ENCODE results near the gene AQP11.
"Not testable (repeated sequence)": the region's sequence is repeated elsewhere in the genome, so short reads cannot be mapped to it uniquely, and the experiment has no call there.

The AQP11 gene

GRCh38 chr11:77619576-77620198, 29.9 kb downstream of the AQP11 start:
- Histone ChIP-seq H3K27me3 (replicated peaks) (no peaks in the 10 kb centered on the region), H3K4me3 (ENCODE audit: low read depth, low read length) (no peak overlapping the region), H3K36me3 (replicated peaks) (peaks cover 37% of the 10 kb centered on the region), H3K27ac (no peak overlapping the region)
- peak; percentile 67 for TF ChIP-seq CTCF (IDR thresholded peaks at IDR 0.05; ENCODE audit: low read depth, low read length, missing control alignments)
- DNase-seq, result no peak
- in situ Hi-C loops (cut with HindIII; ENCODE audit: low pct_ligation_motif_present, low sequenced_read_pairs), result no loop called here

GRCh38 chr11:77630157-77630710, 40.5 kb downstream of the AQP11 start:
- Histone ChIP-seq H3K27ac (no peak overlapping the region), H3K4me3 (ENCODE audit: low read depth, low read length) (no peak overlapping the region), H3K36me3 (replicated peaks) (peaks cover 4% of the 10 kb centered on the region), H3K27me3 (replicated peaks) (no peaks in the 10 kb centered on the region)
- in situ Hi-C loops (cut with HindIII; ENCODE audit: low pct_ligation_motif_present, low sequenced_read_pairs), result no loop called here
- no peak for TF ChIP-seq CTCF (IDR thresholded peaks at IDR 0.05; ENCODE audit: low read depth, low read length, missing control alignments)
- DNase-seq, result no peak

- H3K36me3 ChIP-seq (replicated peaks); H3K4me3 ChIP-seq (ENCODE audit: low read depth, low read length); DNase-seq; H3K27me3 ChIP-seq (replicated peaks); H3K27ac ChIP-seq; in situ Hi-C loops (cut with HindIII; ENCODE audit: low pct_ligation_motif_present, low sequenced_read_pairs): not testable (repeated sequence)
These were observed 44.2 kb downstream of the AQP11 start for GRCh38 chr11:77633926-77634325.

DNA sequence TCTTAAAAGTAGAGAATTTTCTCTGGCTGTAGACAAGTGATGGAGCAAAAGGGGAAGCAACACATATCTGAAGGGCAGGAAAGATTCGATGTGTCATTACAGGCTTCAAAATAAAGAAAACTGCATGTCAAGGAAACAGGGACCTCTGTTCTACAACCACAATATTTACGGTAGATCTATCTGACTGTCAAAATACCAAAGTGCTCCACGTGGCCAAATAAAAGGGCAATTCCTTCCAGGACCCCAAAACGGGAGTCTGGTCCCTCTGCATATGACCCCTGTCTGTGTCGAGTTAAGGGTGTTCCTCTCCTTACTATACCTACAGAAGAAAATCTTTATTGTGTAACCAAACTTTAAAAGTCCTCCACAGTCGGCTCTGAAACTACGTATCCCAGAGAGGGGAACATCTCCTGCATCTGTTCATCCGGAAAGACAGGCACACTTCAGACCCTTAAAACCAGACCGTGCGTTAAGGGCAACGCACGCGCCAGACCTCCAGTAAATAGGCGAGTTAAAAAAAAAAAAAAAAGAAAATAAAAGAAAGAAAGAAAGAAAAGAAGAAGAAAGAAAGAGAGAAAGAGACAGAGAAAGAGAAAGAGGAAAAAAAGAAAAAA, 47.1 kb downstream of the AQP11 start:
- no peak for TF ChIP-seq CTCF (IDR thresholded peaks at IDR 0.05; ENCODE audit: low read depth, low read length, missing control alignments)
- no peak for DNase-seq
- Histone ChIP-seq H3K4me3 (ENCODE audit: low read depth, low read length) (peak overlapping the region; percentile 97), H3K27me3 (replicated peaks) (no peaks in the 10 kb centered on the region), H3K36me3 (replicated peaks) (no peaks in the 10 kb centered on the region), H3K27ac (no peak overlapping the region)
- in situ Hi-C loops (cut with HindIII; ENCODE audit: low pct_ligation_motif_present, low sequenced_read_pairs), result no loop called here

DNA sequence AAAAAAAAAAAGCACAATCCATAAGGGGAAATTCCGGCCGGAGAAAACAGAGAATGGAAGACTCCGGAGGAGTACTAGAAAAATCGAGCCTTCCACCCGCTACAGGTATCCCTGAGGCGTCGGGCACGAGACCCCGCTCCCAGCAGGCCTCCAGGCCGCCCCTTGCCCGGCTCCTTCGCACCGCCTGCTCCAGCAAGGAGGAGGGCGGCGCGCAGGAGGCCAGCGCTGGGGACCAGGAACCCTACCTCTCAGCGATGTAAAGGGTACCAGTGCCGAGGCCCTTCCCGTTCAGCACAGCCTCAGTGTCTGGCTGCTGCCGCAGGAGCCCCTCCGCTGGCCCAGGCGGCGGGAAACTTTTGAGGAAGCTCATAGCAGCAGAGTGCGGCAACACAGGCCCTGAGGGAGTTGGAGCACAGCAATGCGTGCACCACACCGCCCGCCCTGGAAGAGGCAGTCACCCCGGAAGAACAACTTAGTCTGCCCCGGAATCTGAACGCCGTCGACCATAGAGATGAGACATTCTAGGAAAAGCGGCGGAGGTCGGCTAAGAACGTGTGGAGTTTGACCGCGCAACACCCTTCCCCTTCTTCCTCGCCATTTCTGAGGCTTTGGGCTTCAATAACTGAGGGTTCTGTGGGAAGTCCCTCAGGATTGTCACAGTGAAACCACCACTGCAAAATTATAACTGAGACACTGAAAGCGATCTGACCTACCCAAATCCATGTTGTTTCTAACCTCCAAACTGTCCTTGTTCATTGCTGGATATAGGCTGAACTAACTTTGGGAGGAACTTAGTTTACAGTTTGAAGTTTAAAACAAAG, 47.8 kb downstream of the AQP11 start, which contains the start of gene CLNS1A:
TSS of gene CLNS1A (minus strand) at position 450 of the 821 bp plus-strand sequence. CDS start at position 370, 80 bp downstream.
- Histone ChIP-seq H3K27me3 (replicated peaks) (no peaks in the 10 kb centered on the region), H3K4me3 (ENCODE audit: low read depth, low read length) (peak within 1 kb of the TSS; percentile 97), H3K36me3 (replicated peaks) (no peaks in the 10 kb centered on the region), H3K27ac (peak within 1 kb of the TSS; percentile 63)
- in situ Hi-C loops (cut with HindIII; ENCODE audit: low pct_ligation_motif_present, low sequenced_read_pairs), result no loop called here
- TF ChIP-seq CTCF (IDR thresholded peaks at IDR 0.05; ENCODE audit: low read depth, low read length, missing control alignments), result no peak
- peak; percentile 87 for DNase-seq

- no peaks in the 10 kb centered on the region for H3K36me3 ChIP-seq (replicated peaks)
- DNase-seq, result no peak
- in situ Hi-C loops (cut with HindIII; ENCODE audit: low pct_ligation_motif_present, low sequenced_read_pairs), result no loop called here
- TF ChIP-seq CTCF (IDR thresholded peaks at IDR 0.05; ENCODE audit: low read depth, low read length, missing control alignments), result no peak
- H3K27me3 ChIP-seq (replicated peaks), result no peaks in the 10 kb centered on the region
- H3K27ac ChIP-seq, result no peak overlapping the region
- H3K4me3 ChIP-seq (ENCODE audit: low read depth, low read length), result no peak overlapping the region
These were observed 52.5 kb downstream of the AQP11 start for GRCh38 chr11:77642228-77642627.
